ENCODE data around the gene NET1. TPM values are rescaled to one million over a fixed set of nuclear protein-coding genes. Genes with fewer than 3 reads are reported as not detected.

NET1 gene
- polyA plus RNA-seq, 3 donors = 1.2 to 1.7 (median 1.4) TPM

GRCh38 chr10:5485948-5486852 is 73.8 kb downstream of the NET1 start:
- Mint-ChIP-seq H3K27ac (no peak overlapping the region), H3K36me3 (no peaks in the 10 kb centered on the region), H3K4me1 (peaks cover 1% of the 10 kb centered on the region), H3K4me3 (no peak overlapping the region), H3K9me3 (peaks cover 0 to 2% (median 0%) of the 10 kb centered on the region in 7 donors), H3K27me3 (ENCODE audit: low read depth in 3 of 3) (peaks cover 0 to 6% (median 1%) of the 10 kb centered on the region in 3 donors)
- no peaks in the 10 kb centered on the region for H3K27me3 ChIP-seq (ENCODE audit: control insufficient read depth in 2 of 2, insufficient read depth in 2 of 2, low read length in 2 of 2)
- no peaks in the 10 kb centered on the region for H3K36me3 ChIP-seq (replicated peaks in 1 of 2; ENCODE audit: control insufficient read depth in 1 of 2, insufficient read depth in 2 of 2, low read length in 2 of 2)
- no peak overlapping the region for H3K9ac ChIP-seq (ENCODE audit: insufficient read depth, low read length, poor library complexity, severe bottlenecking)
- no peak overlapping the region for H3K4me3 ChIP-seq (replicated peaks in 1 of 3; ENCODE audit: low read depth in 2 of 3, low read length in 3 of 3)
- no peaks in the 10 kb centered on the region for H3K9me3 ChIP-seq (replicated peaks in 1 of 2; ENCODE audit: control insufficient read depth in 1 of 2, insufficient read depth in 1 of 2, low read length in 2 of 2)
- DNase-seq = no peak
- H2AFZ ChIP-seq (ENCODE audit: insufficient read depth, low read depth, low read length, poor library complexity, severe bottlenecking) = no peak overlapping the region
- intact Hi-C loops (cut with micrococcal nuclease) = no loop called here
- no peak overlapping the region for H3K4me2 ChIP-seq (replicated peaks; ENCODE audit: extremely low read depth, low read length, poor library complexity, severe bottlenecking)
- TF ChIP-seq, protein P1, sequence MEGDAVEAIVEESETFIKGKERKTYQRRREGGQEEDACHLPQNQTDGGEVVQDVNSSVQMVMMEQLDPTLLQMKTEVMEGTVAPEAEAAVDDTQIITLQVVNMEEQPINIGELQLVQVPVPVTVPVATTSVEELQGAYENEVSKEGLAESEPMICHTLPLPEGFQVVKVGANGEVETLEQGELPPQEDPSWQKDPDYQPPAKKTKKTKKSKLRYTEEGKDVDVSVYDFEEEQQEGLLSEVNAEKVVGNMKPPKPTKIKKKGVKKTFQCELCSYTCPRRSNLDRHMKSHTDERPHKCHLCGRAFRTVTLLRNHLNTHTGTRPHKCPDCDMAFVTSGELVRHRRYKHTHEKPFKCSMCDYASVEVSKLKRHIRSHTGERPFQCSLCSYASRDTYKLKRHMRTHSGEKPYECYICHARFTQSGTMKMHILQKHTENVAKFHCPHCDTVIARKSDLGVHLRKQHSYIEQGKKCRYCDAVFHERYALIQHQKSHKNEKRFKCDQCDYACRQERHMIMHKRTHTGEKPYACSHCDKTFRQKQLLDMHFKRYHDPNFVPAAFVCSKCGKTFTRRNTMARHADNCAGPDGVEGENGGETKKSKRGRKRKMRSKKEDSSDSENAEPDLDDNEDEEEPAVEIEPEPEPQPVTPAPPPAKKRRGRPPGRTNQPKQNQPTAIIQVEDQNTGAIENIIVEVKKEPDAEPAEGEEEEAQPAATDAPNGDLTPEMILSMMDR (IDR thresholded peaks at IDR 0.05) = no peak
- no peak overlapping the region for H3K27ac ChIP-seq (ENCODE audit: low read depth in 1 of 2, low read length in 2 of 2)
- H4K20me1 ChIP-seq (ENCODE audit: insufficient read depth, low read length) = no peaks in the 10 kb centered on the region
- H3K79me2 ChIP-seq (ENCODE audit: insufficient read depth, low read length) = no peaks in the 10 kb centered on the region
- no peaks in the 10 kb centered on the region for H3K4me1 ChIP-seq (ENCODE audit: control insufficient read depth in 1 of 2, insufficient read depth in 2 of 2, low read length in 2 of 2)
- 89% methylated on average over 9 of the region's 13 CpGs for WGBS (ENCODE audit: insufficient coverage)

- intact Hi-C loops (cut with micrococcal nuclease) = no loop called here
- H3K27me3 Mint-ChIP-seq (ENCODE audit: low read depth in 3 of 3) = peaks cover 0 to 6% (median 1%) of the 10 kb centered on the region in 3 donors
- no peak overlapping the region for H2AFZ ChIP-seq (ENCODE audit: insufficient read depth, low read depth, low read length, poor library complexity, severe bottlenecking)
- TF ChIP-seq, protein P1 (IDR thresholded peaks at IDR 0.05) = no peak
- H3K9ac ChIP-seq (ENCODE audit: insufficient read depth, low read length, poor library complexity, severe bottlenecking) = no peak overlapping the region
- H3K27me3 ChIP-seq (ENCODE audit: control insufficient read depth in 2 of 2, insufficient read depth in 2 of 2, low read length in 2 of 2) = no peaks in the 10 kb centered on the region
- H3K36me3 ChIP-seq (replicated peaks in 1 of 2; ENCODE audit: control insufficient read depth in 1 of 2, insufficient read depth in 2 of 2, low read length in 2 of 2) = no peaks in the 10 kb centered on the region
- H3K4me1 Mint-ChIP-seq = peaks cover 2% of the 10 kb centered on the region
- no peaks in the 10 kb centered on the region for H3K4me1 ChIP-seq (ENCODE audit: control insufficient read depth in 1 of 2, insufficient read depth in 2 of 2, low read length in 2 of 2)
- DNase-seq = no peak
- H3K79me2 ChIP-seq (ENCODE audit: insufficient read depth, low read length) = no peaks in the 10 kb centered on the region
- peaks cover 0 to 3% of the 10 kb centered on the region in 2 donors for H3K9me3 ChIP-seq (replicated peaks in 1 of 2; ENCODE audit: control insufficient read depth in 1 of 2, insufficient read depth in 1 of 2, low read length in 2 of 2)
- H3K27ac ChIP-seq (ENCODE audit: low read depth in 1 of 2, low read length in 2 of 2) = no peak overlapping the region
- H3K36me3 Mint-ChIP-seq = no peaks in the 10 kb centered on the region
- no peak overlapping the region for H3K4me3 Mint-ChIP-seq
- H3K4me3 ChIP-seq (replicated peaks in 1 of 3; ENCODE audit: low read depth in 2 of 3, low read length in 3 of 3) = no peak overlapping the region
- no peak overlapping the region for H3K4me2 ChIP-seq (replicated peaks; ENCODE audit: extremely low read depth, low read length, poor library complexity, severe bottlenecking)
- peaks cover 0 to 6% (median 0%) of the 10 kb centered on the region in 7 donors for H3K9me3 Mint-ChIP-seq
- H3K27ac Mint-ChIP-seq = no peak overlapping the region
- no peaks in the 10 kb centered on the region for H4K20me1 ChIP-seq (ENCODE audit: insufficient read depth, low read length)
- WGBS (ENCODE audit: insufficient coverage) = 88% methylated on average over 9 of the region's 9 CpGs
Measured at GRCh38 chr10:5486853-5487235, 74.5 kb downstream of the NET1 start.

Data from CD14-positive monocyte (primary cell).